ENCODE results near the gene DUOXA1. TPM values are rescaled to one million over a fixed set of nuclear protein-coding genes. Genes with fewer than 3 reads are reported as not detected.

The DUOXA1 gene
- total and polyA plus RNA-seq, 9 of the 15 experiments (the other 6 are each of a cell fraction or from before 2014, with no cell fraction given): 0.17 to 0.74 (median 0.24) TPM; not detected in 6

- TF ChIP-seq ZKSCAN3 (CRISPR knock-in tag; IDR thresholded peaks at IDR 0.05) (no peak), ZNF583 (CRISPR knock-in tag; IDR thresholded peaks at IDR 0.05) (no peak), RBFOX2 (IDR thresholded peaks at IDR 0.05; ENCODE audit: low read depth, low read length) (peak; percentile 44; the same call in 1 of the 2 replicates), NCOA2 (IDR thresholded peaks at IDR 0.05; ENCODE audit: partially characterized antibody in 2 of 2) (no peak), SMARCB1 (IDR thresholded peaks at IDR 0.05; ENCODE audit: insufficient read length, low read depth) (no peak), RNF219 (CRISPR knock-in tag; IDR thresholded peaks at IDR 0.05) (no peak), HOMEZ (CRISPR knock-in tag; IDR thresholded peaks at IDR 0.05) (no peak), NCOR1 (IDR thresholded peaks at IDR 0.05) (peak; percentile 74), RBBP5 (IDR thresholded peaks at IDR 0.05; ENCODE audit: borderline replicate concordance, insufficient read depth, low read length, poor library complexity, severe bottlenecking) (no peak), E2F3 (CRISPR knock-in tag; IDR thresholded peaks at IDR 0.05) (no peak), KLF13 (tag; IDR thresholded peaks at IDR 0.05; ENCODE audit: borderline replicate concordance, low read depth) (no peak), PKNOX1 (IDR thresholded peaks at IDR 0.05) (peak; percentile 43; the same call in 1 of the 2 replicates), NR3C1 (CRISPR knock-in tag; IDR thresholded peaks at IDR 0.05) (no peak), ZNF740 (CRISPR knock-in tag; IDR thresholded peaks at IDR 0.05) (no peak), ZNF740 (tag; IDR thresholded peaks at IDR 0.05) (no peak), TBP (optimal IDR thresholded peaks at IDR 0.05; ENCODE audit: low read depth, low read length) (no peak), ZC3H8 (IDR thresholded peaks at IDR 0.05) (no peak), PRDM10 (IDR thresholded peaks at IDR 0.05; ENCODE audit: partially characterized antibody) (peak; percentile 45)
Observed at GRCh38 chr15:45168751-45169551, 39.3 kb upstream of the DUOXA1 start (continued).
